Activated T-helper 1 cell treated with anti-CD3 and anti-CD28 coated beads, Interleukin-2, amount 50 U/mL, for 16 hours (primary cell): ENCODE measurements around the gene NDUFS7.

Experiments
- DNase-seq, 2 donors: peaks; one replicate each; pipeline ENCODE4 v3.0.0-alpha.2; 2020; ENCODE audit warnings: low read depth in 1 of 2, low spot score in 1 of 2

Gene NDUFS7

GRCh38 chr19:1364070-1364704, 19.5 kb upstream of the NDUFS7 start:
- DNase-seq = no peak

GRCh38 chr19:1365319-1366269, 18.1 kb upstream of the NDUFS7 start:
- DNase-seq = no peak

GRCh38 chr19:1366296-1366695, 17.4 kb upstream of the NDUFS7 start:
- no peak for DNase-seq

GRCh38 chr19:1366899-1367870, 16.5 kb upstream of the NDUFS7 start:
- DNase-seq = no peak

GRCh38 chr19:1369214-1369805, 14.4 kb upstream of the NDUFS7 start:
- DNase-seq = no peak

- DNase-seq = no peak
Observed at GRCh38 chr19:1370579-1371361, 12.9 kb upstream of the NDUFS7 start.

- DNase-seq = no peak
Observed at GRCh38 chr19:1373042-1373533, 10.6 kb upstream of the NDUFS7 start.

- DNase-seq = no peak
Observed at GRCh38 chr19:1373534-1374249, 10.0 kb upstream of the NDUFS7 start.

- no peak for DNase-seq
Observed at GRCh38 chr19:1374250-1374577, 9.5 kb upstream of the NDUFS7 start.

- no peak for DNase-seq
Observed at GRCh38 chr19:1376415-1376805, 7.3 kb upstream of the NDUFS7 start.

GRCh38 chr19:1377176-1377964, 6.3 kb upstream of the NDUFS7 start:
- no peak for DNase-seq

- no peak for DNase-seq
Observed at GRCh38 chr19:1377965-1378785, 5.5 kb upstream of the NDUFS7 start.

GRCh38 chr19:1379126-1379905, 4.4 kb upstream of the NDUFS7 start:
- no peak for DNase-seq

GRCh38 chr19:1379961-1380489, 3.7 kb upstream of the NDUFS7 start:
- no peak for DNase-seq

GRCh38 chr19:1382250-1382649, 1.5 kb upstream of the NDUFS7 start:
- no peak for DNase-seq

GRCh38 chr19:1383017-1383311, 743 bp upstream of the NDUFS7 start:
- DNase-seq = no peak

- no peak for DNase-seq
Observed at GRCh38 chr19:1384085-1384462, 367 bp downstream of the NDUFS7 start.
